GM19240 (cell line): Measurements from ENCODE around the gene TAL1.

Source experiments
- DNase-seq: peaks from one replicate; pipeline ENCODE4 v3.0.0; 2011; ENCODE audit warnings: low spot score; ENCODE audit not compliant: insufficient read length

TAL1 gene

DNA sequence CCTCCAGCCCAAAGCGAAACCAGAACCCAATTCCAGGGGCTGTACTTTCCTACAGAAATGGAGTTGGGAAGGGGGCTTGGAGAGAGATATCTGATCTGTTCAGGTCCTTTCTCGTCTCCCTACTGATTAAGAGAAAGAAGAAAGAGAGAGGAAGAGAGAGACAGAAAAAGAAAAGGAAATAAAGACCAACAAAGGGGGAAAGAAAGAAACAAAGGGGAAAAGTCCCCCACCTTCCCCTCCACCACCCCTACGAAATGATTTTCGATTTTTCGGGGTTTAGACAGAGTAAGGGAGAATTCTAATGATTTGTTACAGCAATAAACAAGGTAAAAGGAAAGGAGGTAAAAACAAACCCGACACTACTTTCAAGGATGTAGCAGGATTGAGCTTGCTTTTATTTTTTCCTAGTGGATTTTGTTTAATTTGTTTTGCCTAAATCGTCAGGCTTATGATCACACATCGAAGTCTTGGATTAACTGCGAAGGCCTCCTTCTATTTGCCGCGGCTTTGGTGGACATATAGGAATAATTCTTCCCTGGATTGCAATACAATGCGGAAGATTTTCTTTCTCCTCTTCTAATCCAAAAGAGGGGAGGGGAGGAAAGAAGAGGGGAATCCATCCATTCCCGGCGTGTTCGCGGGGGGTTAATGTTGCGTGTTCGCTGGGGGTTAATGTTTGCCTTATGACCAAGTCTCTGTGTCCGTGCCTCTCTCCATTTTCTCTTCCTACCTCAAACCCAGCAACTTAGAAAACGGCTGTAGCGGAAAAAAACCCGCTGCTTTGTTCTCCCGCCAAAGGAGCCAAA is 1.9 kb downstream of the TAL1 start:
- DNase-seq = no peak

- DNase-seq = no peak
Observed at GRCh38 chr1:47229031-47229885, 2.8 kb downstream of the TAL1 start.

DNA sequence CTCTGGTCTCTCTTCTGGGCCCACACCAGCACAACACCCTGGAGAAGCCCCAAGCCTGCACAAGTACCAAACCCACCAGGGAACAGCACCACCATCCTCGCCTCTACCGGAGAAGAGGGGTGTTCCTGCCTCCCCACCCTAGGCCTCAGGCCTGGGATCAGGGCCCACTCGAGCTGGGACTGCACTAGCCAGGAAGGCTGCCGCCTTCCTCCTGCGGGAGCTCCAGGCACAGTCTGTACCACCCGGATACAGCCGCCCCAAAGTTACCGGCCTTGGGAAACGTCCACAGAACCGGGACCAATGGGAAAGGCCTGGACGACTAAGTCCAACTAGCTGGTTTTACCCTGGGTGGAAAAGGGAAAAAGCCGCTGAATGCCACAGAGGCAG is 3.4 kb downstream of the TAL1 start:
- DNase-seq = no peak

DNA sequence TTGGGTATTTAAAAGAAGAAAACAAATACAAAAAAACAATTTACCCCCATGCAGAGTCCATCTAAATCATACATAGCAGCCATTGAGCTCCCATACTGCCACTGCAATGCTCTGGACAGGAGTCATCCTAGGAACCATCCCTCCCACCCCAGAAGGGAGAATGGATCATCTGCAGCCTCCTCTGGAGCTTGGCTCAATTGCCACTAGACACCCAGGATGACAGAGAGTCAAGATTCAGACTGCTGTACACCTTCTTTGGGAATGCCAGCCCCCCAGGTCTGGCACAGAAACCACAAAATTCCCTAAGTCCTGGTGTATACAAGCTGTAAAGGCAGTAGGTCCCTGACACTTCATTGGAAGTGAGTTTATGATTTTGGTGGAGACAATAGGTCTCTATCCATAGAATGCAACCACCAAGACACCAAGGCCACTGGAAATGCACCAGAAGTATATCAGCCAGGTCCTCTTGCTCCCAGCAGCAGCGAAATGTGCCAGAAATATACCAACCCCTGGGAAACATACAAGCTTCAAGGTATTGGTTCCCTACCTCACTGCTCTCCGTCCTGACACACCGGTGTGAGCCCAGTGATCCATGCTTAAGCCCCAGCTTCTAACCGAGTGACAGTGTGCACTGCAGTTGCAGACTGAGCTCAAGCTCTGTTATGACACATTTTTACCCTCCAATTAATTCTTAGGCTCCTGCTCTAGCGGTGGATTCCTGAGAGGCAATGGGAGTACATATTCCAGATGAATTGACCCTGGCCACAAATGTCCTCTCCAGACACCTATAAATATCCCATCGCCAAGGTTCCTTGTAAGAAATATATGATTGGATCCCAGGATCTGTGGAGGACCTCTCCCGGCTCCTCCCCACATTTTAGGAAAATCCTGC is 4.4 kb downstream of the TAL1 start:
- no peak for DNase-seq

DNA sequence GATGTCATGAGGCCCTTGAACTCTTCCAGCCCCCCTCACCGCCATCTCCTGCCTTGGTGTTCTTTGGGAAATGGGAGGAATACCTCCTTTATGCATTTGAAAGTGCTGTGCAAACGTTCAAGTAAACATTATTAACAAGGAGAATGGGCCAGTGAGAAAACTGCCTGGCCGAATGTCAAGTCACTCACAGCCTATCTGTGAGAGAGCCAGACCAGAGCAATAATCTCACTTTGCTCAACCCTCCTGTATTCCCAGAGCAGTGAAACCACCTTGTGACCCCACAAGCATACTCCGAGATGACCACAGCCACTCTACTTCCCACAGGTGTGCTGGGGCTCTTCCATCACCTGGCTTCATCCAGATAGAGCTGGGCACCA is 5.2 kb downstream of the TAL1 start:
- DNase-seq = no peak

GRCh38 chr1:47226121-47226838 is 5.7 kb downstream of the TAL1 start:
- no peak for DNase-seq

GRCh38 chr1:47225430-47226100 is 6.5 kb downstream of the TAL1 start:
- no peak for DNase-seq

DNA sequence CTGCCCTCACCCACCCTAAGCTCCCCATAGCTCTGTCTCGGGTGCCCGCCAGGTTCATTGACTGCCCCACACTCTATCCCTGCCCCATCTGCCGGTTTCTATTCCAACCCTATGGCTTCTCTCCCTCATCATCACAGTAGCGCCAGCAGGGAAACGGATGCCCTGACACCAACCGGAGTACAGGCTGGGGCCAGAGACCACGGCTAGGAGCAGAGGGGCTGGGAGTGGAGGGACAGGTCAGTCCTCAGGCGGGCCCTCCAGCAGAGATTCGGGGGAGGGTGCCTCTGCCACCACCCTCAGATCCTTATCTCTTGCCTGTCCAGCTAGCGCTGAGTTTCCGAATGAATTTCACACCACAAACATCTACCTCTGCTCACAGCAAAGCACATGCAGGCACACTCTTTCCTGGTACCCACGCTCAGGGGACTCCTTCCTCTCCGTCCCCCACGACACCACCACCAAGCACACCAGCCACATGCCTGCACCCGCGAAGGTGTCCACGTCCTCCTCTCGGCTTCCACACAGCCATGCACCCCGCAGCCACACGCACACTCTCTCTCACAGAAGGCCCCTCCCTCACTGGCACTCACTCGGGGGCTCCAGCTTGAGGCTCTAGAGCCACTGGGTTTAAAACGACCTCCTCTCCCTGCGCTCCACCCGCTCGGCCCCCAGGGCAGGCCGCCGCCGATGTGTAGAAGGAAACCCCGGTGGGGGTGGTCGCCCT is 7.2 kb downstream of the TAL1 start:
- DNase-seq = no peak

- no peak for DNase-seq
Observed at GRCh38 chr1:47223921-47224675, 7.9 kb downstream of the TAL1 start.

DNA sequence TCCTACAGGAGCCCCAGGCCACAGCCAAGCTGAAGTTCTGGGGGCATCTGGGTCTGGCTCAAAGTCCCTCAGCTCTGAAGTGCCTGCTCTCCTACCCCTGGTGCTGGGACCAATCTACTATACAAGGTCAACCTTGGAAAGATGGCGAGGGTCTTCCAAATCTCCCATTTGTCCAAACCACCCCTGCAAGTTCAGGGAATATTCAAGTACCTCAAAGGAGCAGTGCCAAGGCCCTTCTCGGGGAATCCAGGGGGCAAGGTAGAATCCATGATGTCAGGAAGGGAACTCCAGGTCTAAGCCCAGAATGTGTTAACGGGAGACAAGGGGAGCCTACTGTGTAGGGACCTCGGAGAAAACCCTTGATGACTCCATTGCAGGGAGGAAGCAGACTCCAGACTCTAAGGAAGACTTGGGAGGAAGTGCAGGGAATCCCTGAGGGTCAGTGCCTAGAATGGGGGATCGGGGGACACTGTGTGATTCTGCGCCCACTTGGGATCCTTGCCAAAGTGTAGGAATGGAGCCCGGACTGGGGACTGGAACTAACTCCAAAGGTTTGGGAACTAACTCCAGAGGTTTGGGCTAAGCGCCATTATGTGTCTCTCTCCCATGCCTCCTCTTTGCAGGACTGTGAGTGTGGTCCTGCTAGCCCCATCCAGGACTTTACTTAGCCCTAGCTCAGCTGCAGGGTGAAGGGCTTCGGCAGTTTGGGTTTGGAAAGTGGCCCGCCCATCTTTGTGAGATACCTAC is 8.7 kb downstream of the TAL1 start:
- no peak for DNase-seq

- DNase-seq = no peak
Observed at GRCh38 chr1:47222476-47222875, 9.5 kb downstream of the TAL1 start.

- no peak for DNase-seq
Observed at GRCh38 chr1:47219590-47220220, 12.3 kb downstream of the TAL1 start.

GRCh38 chr1:47219001-47219400 is 13.0 kb downstream of the TAL1 start:
- no peak for DNase-seq

DNA sequence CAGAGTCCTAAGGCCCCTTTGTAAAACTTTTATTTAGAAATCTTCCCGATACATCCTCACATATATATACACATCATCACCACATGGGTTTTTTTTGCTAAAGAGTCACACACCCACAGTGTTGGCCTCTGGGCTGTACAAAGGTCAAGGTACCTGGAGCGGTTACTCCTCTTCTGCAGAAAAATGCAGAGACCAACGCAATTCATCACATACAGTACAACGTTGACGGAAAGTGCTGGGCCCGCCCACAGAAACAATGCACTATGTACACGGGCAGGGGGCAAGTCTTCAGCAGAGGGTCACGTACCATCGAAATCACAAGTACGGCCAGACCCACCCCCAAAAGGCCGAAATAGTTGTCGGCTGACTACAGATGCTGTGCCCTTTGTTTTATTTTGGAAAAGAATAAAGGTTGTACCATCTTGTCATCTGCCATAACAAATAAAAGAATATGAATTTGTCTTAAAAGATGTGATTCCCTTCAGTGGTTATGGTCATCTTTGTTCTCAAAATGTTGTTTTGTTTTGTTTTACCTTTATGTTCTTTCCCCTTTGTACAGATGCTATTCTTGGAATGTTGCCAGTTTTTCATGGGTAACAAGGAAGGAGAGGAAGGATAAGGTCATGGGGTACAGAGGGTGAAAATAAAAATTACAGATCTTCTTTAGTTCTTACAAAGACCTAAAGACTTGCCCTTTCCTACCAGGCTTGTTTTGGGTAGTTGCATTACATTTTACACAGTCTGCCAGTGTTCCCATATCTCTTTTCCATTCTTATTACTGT is 15.6 kb downstream of the TAL1 start:
- no peak for DNase-seq

DNA sequence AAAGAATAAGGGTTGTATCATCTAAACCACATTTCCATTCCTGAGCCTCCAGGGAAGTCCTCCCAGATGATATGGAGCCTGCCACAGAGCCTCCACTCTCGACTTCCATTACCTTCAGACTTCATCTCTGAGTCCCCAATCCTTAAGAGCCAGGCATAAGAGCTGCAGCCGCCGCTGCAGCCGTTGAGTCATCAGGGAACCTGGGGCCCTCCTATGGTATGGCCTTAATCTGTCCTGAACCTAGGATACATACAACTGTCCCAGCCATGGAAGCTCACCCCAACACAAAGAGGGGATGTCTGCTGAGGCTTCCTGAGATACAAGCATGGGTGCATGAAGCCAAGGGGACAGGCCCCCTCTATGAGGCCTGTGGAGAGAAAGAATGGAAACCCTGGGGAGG is 16.3 kb downstream of the TAL1 start:
- DNase-seq = no peak

DNA sequence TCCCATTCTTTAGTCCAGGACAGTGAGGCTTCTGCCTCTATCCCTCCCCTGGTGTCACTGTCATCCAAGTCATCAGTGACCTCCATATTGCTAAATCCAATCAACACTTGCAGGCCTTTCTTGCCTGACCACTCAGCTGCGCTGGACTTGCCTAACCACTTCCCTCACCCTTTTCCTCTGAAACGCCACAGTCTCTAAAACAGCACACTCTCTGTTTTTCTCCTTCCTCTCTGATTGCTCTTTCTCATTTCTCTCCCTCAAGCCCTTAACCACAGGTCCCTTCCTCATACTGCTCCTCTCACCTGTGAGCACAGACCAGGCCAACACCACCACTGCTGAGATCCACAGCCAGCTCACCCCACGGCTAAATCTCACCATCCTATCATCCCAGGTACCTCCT is 17.5 kb downstream of the TAL1 start:
- no peak for DNase-seq
